Measurements from ENCODE around the gene DNAJB13. TPM values are rescaled to one million over a fixed set of nuclear protein-coding genes. Genes with fewer than 3 reads are reported as not detected.

The DNAJB13 gene
- total and polyA plus RNA-seq, 2 of the 4 experiments (the other 2 are of a cell fraction), result 0.18 to 0.48 TPM

DNA sequence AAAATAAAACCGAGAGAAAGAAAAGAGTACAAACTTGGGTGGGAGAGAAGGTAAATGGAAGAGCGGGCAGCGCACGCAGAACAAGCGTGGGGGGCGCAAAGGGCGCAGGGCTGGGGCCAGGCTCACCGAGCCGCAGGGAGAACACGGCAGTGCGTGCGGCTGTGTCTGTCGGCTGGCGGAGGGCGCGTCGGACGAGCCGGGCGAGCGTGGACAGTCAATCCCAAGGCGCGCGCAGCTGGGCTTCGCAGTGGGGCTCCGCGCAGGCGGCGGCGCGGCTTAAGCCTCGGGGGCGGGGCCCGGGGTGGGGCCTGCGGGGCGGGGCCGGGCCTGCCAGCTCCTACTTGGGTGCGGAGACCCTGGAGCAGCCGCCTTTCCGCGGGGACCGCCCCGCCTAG is 31.8 kb downstream of the DNAJB13 start, which contains the start of gene UCP2:
Gene UCP2, minus strand, starts transcription at position 249 of the 395 bp plus-strand sequence. CDS start 4,465 bp downstream, outside the sequence.
- Histone ChIP-seq H2BK20ac (ENCODE audit: low read depth, low read length) (no peak within 1 kb of the TSS), H2AFZ (replicated peaks; ENCODE audit: low read length, poor library complexity) (peak within 1 kb of the TSS; percentile 99), H3K23ac (ENCODE audit: low read depth, low read length) (peak within 1 kb of the TSS; percentile 44; the same call in 1 of the 2 replicates), H2BK15ac (ENCODE audit: low read depth, low read length) (peak within 1 kb of the TSS; percentile 63; the same call in 1 of the 3 replicates), H2AK5ac (ENCODE audit: low read depth, low read length) (peak within 1 kb of the TSS; percentile 16; the same call in 1 of the 2 replicates), H3K9ac (ENCODE audit: low read depth, low read length) (peak within 1 kb of the TSS; percentile 31; the same call in 1 of the 2 replicates), H3K9me1 (ENCODE audit: insufficient read depth, low read length) (peaks cover 9% of the 10 kb centered on the region; the same call in 1 of the 2 replicates), H2BK120ac (ENCODE audit: low read depth, low read length) (peak within 1 kb of the TSS; percentile 27; the same call in 1 of the 2 replicates), H4K5ac (ENCODE audit: low read depth, low read length) (peak within 1 kb of the TSS; percentile 1; the same call in 1 of the 2 replicates), H4K20me1 (ENCODE audit: insufficient read depth, low read length) (peaks cover 3% of the 10 kb centered on the region; the same call in 1 of the 2 replicates), H4K91ac (ENCODE audit: insufficient read depth, low read depth, low read length) (peak within 1 kb of the TSS; percentile 91), H2AK9ac (replicated peaks; ENCODE audit: low read depth, low read length, poor library complexity) (peak within 1 kb of the TSS; percentile 94), H4K8ac (ENCODE audit: low read depth in 2 of 2, low read length in 2 of 2) (peak within 1 kb of the TSS; percentile 38 to 89), H3K27ac (ENCODE audit: insufficient read depth, low read length) (peak within 1 kb of the TSS; percentile 29), H3K4me1 (ENCODE audit: control insufficient read depth, insufficient read depth, low read length) (no peaks in the 10 kb centered on the region; the same call in 1 of the 2 replicates), H3K4me2 (ENCODE audit: low read depth, low read length) (peak within 1 kb of the TSS; percentile 82), H3K18ac (ENCODE audit: low read depth, low read length) (0 out of 2 replicates have a peak within 1 kb of the TSS, but pooled peaks have one; percentile 0), H3K4me3 (ENCODE audit: insufficient read depth, low read depth, low read length) (peak within 1 kb of the TSS; percentile 58), H3K36me3 (ENCODE audit: control insufficient read depth, insufficient read depth, low read length) (no peaks in the 10 kb centered on the region), H3K79me1 (ENCODE audit: low read depth in 1 of 2, low read length in 2 of 2) (0 out of 4 replicates have a peak, but pooled peaks cover 0 to 10% of the 10 kb centered on the region in 2 experiments), H3K56ac (ENCODE audit: extremely low read depth, insufficient read depth, low read length) (peak within 1 kb of the TSS; percentile 25; the same call in 1 of the 2 replicates), H3K4ac (ENCODE audit: low read depth, low read length) (peak within 1 kb of the TSS; percentile 59), H3K9me3 (ENCODE audit: control insufficient read depth, insufficient read depth, low read length) (no peaks in the 10 kb centered on the region), H3K14ac (replicated peaks; ENCODE audit: low read depth, low read length) (peak within 1 kb of the TSS; percentile 54), H3K27me3 (ENCODE audit: control insufficient read depth, insufficient read depth, low read length) (no peaks in the 10 kb centered on the region), H2BK5ac (ENCODE audit: low read depth, low read length, poor library complexity, severe bottlenecking) (peak within 1 kb of the TSS; percentile 49)
- no TSS peak for BruUV-seq (replicated peaks)
- DNase-seq (peak; percentile 73), ATAC-seq (ENCODE audit: low read depth) (peak; percentile 94)
- dilution Hi-C loops (cut with HindIII; ENCODE audit: low sequenced_read_pairs, unreplicated experiment) (no loop called here), in situ Hi-C loops (cut with MboI; ENCODE audit: low sequenced_read_pairs) (no loop called here), intact Hi-C loops (cut with micrococcal nuclease) (loop anchor here (10.0 kb wide), 1 partner anchor 332 kb away; the partner anchor contains the start of gene P4HA3)
- POLR2A ChIA-PET (ENCODE audit: unreplicated experiment), result no interaction called here
- 0% methylated on average over 12 of the region's 43 CpGs; no CpG with 5 or more reads in 1 of the 2 experiments for WGBS, 2 experiments (ENCODE audit: extremely low coverage in 2 of 2, insufficient read length in 1 of 2)
- CTCF ChIA-PET, result interaction anchor here (0.9 kb wide), 1 partner anchor 12 kb away, joined by 3 read pairs; no protein-coding TSS in a partner anchor
- TF ChIP-seq POLR2A (IDR thresholded peaks at IDR 0.05; ENCODE audit: low read depth, low read length) (no peak), MAFK (IDR thresholded peaks at IDR 0.05; ENCODE audit: low read depth, low read length) (no peak), RFX5 (IDR thresholded peaks at IDR 0.05; ENCODE audit: low read depth, low read length) (no peak), BHLHE40 (IDR thresholded peaks at IDR 0.05; ENCODE audit: low read depth, low read length) (no peak), RAD21 (IDR thresholded peaks at IDR 0.05; ENCODE audit: low read length) (no peak), CEBPB (IDR thresholded peaks at IDR 0.05; ENCODE audit: low read depth, low read length) (no peak), FOS (IDR thresholded peaks at IDR 0.05; ENCODE audit: low read depth, low read length) (no peak)
- TF ChIP-seq, protein P1, sequence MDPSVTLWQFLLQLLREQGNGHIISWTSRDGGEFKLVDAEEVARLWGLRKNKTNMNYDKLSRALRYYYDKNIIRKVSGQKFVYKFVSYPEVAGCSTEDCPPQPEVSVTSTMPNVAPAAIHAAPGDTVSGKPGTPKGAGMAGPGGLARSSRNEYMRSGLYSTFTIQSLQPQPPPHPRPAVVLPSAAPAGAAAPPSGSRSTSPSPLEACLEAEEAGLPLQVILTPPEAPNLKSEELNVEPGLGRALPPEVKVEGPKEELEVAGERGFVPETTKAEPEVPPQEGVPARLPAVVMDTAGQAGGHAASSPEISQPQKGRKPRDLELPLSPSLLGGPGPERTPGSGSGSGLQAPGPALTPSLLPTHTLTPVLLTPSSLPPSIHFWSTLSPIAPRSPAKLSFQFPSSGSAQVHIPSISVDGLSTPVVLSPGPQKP (IDR thresholded peaks at IDR 0.05; ENCODE audit: borderline replicate concordance, low read depth, low read length), result no peak
- TF ChIP-seq, protein P2, sequence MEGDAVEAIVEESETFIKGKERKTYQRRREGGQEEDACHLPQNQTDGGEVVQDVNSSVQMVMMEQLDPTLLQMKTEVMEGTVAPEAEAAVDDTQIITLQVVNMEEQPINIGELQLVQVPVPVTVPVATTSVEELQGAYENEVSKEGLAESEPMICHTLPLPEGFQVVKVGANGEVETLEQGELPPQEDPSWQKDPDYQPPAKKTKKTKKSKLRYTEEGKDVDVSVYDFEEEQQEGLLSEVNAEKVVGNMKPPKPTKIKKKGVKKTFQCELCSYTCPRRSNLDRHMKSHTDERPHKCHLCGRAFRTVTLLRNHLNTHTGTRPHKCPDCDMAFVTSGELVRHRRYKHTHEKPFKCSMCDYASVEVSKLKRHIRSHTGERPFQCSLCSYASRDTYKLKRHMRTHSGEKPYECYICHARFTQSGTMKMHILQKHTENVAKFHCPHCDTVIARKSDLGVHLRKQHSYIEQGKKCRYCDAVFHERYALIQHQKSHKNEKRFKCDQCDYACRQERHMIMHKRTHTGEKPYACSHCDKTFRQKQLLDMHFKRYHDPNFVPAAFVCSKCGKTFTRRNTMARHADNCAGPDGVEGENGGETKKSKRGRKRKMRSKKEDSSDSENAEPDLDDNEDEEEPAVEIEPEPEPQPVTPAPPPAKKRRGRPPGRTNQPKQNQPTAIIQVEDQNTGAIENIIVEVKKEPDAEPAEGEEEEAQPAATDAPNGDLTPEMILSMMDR (conservative IDR thresholded peaks at IDR 0.05; ENCODE audit: low read depth, low read length), result no peak

Measured in IMR-90 (cell line).